ENCODE results near the gene HSPB8.

DNA sequence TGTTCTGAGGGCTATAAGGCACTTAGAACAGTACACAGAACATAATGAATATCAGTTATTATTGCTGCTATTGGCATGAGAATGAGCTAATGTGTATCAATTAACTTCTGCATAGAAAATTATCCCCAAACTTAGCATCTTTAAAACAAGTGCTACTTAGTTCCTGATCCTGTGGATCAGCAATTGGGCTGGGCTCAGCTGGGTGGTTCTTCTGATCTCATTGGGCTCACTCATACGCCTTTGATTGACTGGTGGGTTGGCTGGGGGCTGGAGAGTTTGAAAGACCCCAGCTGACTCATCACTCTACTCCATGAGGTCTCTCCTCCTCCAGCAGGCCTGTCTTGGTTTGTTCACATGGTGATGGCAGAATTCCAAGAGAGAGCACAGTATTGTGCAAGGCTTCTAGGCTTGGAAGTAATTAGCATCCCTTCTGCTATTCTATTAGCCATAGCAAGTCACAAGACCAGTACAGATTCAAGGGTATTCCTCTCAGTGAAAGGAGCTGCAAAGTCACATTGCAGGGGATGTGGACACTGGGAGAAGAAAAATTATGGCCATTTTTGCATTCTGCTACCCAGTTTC lies 27.2 kb upstream of the HSPB8 start:
- TF ChIP-seq, protein P1, sequence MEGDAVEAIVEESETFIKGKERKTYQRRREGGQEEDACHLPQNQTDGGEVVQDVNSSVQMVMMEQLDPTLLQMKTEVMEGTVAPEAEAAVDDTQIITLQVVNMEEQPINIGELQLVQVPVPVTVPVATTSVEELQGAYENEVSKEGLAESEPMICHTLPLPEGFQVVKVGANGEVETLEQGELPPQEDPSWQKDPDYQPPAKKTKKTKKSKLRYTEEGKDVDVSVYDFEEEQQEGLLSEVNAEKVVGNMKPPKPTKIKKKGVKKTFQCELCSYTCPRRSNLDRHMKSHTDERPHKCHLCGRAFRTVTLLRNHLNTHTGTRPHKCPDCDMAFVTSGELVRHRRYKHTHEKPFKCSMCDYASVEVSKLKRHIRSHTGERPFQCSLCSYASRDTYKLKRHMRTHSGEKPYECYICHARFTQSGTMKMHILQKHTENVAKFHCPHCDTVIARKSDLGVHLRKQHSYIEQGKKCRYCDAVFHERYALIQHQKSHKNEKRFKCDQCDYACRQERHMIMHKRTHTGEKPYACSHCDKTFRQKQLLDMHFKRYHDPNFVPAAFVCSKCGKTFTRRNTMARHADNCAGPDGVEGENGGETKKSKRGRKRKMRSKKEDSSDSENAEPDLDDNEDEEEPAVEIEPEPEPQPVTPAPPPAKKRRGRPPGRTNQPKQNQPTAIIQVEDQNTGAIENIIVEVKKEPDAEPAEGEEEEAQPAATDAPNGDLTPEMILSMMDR (optimal IDR thresholded peaks at IDR 0.05 in 1 of 3, IDR thresholded peaks at IDR 0.05 in 1 of 3, conservative IDR thresholded peaks at IDR 0.05 in 1 of 3; ENCODE audit: extremely low read depth in 1 of 3, insufficient read depth in 2 of 3, low read length in 3 of 3), result no peak
- TF ChIP-seq EZH2 (IDR thresholded peaks at IDR 0.05; ENCODE audit: low read length), result no peak

All from keratinocyte (primary cell).